ENCODE data around the gene CAMK2G.

Gene CAMK2G

DNA sequence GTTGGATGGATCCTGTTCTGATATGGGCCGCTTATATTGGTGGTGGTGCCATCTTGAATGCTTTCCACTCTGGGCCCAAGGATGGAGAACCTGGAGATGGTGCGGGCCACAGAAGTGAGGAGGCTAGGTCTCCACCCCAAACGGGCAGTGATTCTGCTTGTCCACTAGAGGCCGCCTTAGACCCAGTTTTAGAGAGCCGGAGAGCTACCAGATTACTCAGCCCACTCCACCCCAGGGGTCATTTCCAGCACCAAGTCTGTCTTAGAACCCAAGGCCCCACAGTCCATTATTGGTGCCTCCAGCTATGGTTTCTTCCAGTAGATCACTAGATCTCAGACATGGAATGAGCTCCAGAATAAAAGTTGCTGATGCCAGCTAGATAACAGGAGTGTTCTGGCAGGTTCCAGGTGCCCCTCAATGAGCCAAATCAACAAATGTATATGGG lies 11.8 kb upstream of the CAMK2G start:
- in situ Hi-C loops (cut with HindIII; ENCODE audit: low sequenced_read_pairs): loop anchor here (25.0 kb wide), 1 partner anchor 226 kb away; no protein-coding TSS in a partner anchor

DNA sequence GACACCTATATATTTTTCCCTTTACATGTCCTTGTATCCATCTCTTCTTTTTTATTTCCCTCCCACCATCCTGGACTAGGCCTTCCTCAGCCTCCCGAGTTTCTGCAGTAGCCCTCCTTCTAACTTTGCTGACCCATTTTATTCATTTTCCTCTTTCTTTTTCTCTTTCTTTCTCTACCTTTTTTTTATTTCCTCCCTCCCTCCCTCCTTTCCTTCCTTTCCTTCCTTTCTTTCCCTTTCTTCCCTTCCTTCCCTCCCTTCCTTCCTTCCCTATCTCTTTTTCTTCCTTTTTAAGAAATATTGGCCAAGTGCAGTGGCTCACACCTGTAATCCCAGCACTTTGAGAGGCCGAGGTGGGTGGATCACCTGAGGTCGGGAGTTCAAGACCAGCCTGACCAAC lies 9.7 kb upstream of the CAMK2G start:
- in situ Hi-C loops (cut with HindIII; ENCODE audit: low sequenced_read_pairs): loop anchor here (25.0 kb wide), 1 partner anchor 228 kb away; no protein-coding TSS in a partner anchor

DNA sequence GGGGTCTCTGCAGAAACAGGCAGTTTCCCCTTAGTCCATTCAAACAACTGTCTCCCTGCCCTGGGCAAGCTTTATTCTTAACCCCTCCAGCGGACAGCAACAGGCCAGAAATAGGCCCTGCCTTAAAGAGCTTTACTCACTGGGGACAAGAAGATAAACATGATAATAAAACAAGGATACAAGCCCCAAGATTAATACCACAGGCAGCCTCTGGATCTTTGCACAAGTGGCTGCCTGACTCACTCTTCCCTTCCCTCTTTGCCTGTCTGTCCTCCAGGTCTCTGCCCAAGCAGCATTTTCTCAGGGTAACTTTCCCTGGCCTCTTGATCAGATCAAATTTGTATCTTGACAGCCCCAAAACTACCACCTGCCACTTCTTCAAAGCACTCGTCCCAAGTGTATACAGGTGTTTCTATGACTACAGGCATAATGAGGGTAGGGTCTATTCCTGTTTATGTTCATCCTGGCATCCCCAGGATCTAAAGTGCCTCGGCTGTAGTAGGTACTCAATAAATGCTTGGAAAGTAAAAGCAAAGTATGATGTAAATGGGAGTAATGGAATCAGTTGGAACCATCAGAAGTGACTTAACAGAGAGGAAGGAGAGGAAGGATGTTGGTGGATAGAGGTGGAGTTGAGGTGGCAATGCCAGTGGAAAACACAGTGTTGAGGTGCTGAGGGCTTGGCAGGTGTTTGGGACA lies 7.0 kb upstream of the CAMK2G start:
- in situ Hi-C loops (cut with HindIII; ENCODE audit: low sequenced_read_pairs): loop anchor here (25.0 kb wide), 1 partner anchor 231 kb away; no protein-coding TSS in a partner anchor

DNA sequence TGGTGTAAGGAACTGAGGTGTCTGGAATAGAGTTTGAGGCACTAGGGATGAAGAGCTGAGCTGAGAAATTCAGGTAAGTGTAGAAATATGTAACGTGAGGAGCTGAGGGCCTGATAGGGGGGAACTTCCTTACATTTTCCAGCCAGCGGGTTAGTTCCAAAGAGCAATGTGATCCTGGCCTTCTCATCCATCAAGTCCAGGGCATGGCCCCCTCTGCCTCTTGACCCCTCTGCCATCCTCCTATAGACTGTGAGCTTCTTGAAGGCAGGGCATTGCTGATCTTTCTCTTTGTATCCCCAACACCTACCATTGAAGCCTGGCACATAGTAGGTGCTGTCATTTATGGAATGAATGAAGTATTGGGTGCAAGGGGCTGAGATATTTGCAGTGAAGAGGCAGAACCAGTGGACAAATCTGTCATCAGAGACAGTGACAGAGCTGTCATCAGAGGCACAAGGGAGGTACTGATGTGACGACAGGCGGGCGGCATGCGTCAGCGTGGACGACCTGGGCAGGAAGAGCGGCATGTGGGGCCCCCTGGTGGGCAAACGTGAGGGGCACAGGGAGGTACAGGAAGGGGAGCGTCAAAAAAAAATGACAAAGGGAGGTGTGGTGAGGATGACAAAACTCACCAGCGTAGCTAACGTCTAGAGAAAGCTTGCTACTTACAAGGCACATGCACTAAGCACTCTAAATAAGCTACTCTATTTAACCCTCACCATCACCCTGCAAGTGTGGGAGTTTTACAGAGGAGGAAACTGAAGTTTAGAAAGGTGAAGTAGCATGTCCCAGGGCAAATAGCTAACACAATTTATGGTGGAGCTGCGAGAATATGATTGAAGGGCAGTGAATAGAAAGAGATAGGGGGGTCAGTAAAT lies 5.2 kb upstream of the CAMK2G start:
- in situ Hi-C loops (cut with HindIII; ENCODE audit: low sequenced_read_pairs): loop anchor here (25.0 kb wide), 1 partner anchor 233 kb away; no protein-coding TSS in a partner anchor

DNA sequence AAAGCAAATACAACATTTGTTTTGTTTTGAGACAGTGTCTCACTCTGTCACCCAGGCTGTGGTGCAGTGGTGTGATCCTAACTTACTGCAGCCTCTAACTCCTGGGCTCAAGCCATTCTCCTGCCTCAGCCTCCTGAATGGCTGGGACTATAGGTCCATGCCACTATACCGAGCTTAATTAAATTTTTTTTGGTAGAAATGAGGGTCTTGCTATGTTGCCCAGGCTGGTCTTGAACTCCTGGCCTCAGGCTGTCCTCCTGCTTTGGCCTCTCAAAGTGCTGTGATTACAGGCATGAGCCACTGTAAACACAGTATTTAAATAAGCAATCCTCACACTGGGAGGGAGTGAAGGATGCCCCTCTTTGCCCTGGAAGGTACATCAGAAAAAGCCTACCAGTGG lies 4.0 kb upstream of the CAMK2G start:
- in situ Hi-C loops (cut with HindIII; ENCODE audit: low sequenced_read_pairs): loop anchor here (25.0 kb wide), 1 partner anchor 234 kb away; no protein-coding TSS in a partner anchor

DNA sequence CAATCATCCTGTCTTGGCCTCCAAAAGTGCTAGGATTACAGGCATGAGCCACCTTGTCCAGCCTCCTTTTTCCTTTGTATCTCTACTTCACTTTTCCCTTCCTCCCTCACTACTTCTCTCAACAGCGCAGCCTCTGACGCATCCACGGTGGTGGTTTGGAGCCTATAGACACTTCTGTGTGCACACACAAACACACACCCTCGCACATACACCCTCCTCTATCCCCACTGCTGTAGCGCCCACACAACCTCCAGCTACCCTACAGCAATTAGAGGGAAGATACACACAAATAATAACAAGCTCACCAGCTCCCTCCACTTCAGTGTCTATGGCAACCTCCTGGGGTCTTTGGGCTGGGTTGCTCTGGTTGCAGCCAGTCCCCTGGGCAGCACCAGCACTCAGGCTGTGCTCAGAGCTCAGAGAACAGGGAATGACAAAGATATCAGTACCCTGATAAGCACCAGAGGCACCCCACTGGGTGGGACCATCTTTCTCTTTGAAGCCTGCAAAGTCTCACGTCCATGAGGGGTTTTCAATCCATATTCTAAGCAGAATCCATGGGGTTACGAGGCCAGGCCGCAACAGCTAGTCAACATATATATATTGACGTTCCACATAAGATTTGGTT lies 3.3 kb upstream of the CAMK2G start:
- in situ Hi-C loops (cut with HindIII; ENCODE audit: low sequenced_read_pairs): loop anchor here (25.0 kb wide), 1 partner anchor 235 kb away; no protein-coding TSS in a partner anchor

DNA sequence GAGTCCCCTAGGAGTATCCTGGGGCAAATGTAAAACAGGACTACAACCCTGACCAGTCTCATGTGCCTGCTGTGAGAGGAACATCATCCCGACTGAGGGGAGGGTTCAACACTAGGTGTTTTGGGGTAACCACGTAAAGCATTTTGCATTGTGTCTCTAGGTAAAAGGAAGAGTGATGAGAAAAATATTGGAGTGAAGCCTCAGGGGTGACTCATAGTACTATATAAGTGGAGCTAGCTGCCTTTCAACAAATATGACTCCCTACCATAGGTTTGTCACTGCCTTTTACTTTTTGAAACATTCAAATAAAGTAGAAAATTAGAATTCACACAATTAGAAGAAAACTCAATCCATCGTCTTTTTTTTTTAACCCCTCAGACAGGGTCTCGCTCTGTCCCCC lies 2.6 kb upstream of the CAMK2G start:
- in situ Hi-C loops (cut with HindIII; ENCODE audit: low sequenced_read_pairs): loop anchor here (25.0 kb wide), 1 partner anchor 235 kb away; no protein-coding TSS in a partner anchor

DNA sequence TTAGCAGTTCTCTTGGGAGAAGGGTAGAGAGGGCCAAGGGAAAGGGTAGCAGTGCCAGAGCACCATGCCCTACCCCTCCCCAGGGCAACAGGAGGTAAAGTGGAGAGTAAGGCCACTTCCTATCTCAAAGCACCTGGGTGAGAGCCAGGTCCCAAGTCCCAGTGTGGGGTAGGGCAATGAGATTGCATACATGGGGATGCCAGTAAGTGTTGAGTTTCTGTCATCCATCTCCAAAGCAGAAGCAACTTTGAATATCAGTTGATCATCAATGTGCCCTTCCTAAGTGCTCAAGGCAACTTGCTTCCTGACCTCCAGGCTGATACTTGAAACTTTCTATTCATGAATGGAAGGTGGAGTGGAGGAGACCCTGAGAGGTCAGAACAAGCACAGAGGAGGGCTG lies 2.2 kb upstream of the CAMK2G start:
- in situ Hi-C loops (cut with HindIII; ENCODE audit: low sequenced_read_pairs): loop anchor here (25.0 kb wide), 1 partner anchor 236 kb away; no protein-coding TSS in a partner anchor

DNA sequence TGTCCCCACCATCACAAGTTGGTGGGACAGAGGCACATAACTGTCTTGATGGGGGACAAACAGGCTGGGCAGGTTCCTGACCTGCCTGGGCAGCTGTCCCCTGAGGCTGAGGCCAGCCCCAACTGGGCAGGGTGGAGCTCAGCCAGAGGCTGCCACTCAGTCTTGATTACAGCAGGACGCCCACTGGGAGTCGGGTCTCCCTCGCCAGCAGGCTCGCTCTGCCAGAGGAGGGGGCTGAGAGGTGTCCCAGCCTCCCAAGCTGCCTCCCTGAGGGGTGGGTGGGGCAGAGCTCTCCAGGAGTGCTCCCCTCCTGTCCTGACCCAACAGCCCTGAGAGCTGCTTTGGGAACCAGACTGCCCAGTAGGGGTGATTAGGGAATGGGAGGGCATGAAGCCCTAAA lies 1.8 kb upstream of the CAMK2G start:
- in situ Hi-C loops (cut with HindIII; ENCODE audit: low sequenced_read_pairs): loop anchor here (25.0 kb wide), 1 partner anchor 236 kb away; no protein-coding TSS in a partner anchor

DNA sequence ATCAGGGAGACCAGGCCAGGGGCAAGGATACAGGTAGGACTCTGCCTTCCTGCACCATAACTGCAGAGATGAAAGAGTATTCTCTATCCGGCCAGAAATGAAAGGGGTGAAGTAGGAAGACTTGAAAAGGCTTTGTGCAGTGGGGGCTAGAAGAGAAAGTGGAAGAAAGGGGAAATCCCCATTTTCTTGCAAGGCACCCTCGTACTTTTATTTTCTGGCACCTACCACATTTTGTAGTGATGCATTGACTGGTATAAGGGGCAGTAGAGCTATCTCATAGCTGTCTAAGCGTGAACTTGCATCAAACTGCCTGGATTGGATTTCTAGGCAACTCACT lies 752 bp upstream of the CAMK2G start:
- in situ Hi-C loops (cut with HindIII; ENCODE audit: low sequenced_read_pairs): loop anchor here (25.0 kb wide), 1 partner anchor 237 kb away; no protein-coding TSS in a partner anchor

DNA sequence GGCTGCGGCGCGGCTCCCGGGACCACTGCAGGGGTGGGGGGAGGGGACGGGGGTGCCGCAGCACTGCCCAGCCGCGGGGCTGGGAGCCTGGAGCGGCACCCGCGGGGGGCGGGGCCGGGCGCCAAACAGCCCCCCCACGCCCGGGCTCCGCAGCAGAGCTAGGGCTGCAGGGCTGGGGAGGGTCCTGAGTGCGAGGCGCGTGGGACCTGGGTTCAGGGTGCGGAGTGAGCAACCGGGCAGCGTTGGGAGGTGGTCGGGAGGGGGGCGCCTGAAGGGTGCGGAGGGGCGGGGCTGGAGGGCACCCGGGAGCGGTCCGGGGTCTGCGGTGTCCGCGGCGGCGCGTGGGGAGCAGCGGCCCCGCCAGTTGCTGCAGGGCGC lies 528 bp downstream of the CAMK2G start:
- in situ Hi-C loops (cut with HindIII; ENCODE audit: low sequenced_read_pairs): no loop called here

DNA sequence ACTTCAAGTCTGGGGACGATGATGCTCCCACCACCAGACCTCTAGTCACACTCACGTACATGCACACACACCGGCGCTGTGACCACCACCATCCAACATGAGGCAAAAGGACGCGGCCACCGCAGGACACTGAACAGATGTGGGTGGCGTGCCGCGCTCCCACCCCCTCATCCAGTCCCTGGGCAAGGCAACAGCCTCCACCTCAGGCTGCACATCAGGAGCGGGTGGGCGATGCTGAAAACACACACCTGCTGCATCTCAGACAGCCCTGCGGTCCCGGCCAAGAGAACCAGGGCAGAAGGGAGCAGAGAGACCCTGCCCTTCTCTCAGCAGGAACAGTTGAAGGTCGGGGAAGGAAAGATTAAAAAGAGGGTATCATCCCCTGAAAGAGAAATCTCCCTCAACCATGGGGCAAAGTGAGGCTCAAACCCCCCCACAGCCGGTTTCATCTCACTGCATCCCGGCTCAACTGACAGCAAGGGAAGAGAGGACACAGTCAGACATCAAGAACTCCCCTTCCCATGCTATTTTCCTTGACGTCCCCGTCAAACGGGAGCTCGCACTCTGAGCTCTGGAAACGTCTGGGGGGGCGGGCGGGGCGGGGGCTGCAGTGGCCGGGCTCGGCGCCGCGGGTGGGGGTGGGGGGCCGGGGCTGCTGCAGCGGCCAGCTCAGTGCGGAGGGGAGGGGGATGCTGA lies 1.1 kb downstream of the CAMK2G start:
- in situ Hi-C loops (cut with HindIII; ENCODE audit: low sequenced_read_pairs): no loop called here

DNA sequence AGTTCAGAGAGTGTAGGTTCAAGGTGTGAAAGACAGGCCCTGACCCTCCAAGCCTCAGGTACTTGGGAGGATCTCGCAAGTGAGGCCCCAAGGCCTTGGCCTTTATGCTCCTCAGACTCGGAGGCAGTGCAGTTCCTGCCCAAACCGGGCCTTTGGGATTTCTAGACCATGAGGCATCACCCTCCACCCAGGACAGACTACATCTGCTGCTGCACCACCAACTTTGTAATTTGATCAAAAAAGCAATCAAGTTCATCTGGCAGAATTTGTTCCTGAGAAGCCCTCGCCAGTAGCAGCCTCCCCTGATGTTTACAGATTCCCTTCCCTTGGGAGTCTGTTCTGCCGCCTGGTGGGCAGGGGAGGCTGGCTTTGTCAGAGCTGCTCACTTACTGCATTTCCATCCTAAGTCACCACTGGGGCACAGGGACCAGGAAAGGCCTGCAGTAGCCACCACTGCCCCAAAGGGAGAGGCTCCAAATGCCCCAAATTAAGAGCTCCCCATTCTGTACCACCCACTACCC lies 2.1 kb downstream of the CAMK2G start:
- in situ Hi-C loops (cut with HindIII; ENCODE audit: low sequenced_read_pairs): no loop called here

DNA sequence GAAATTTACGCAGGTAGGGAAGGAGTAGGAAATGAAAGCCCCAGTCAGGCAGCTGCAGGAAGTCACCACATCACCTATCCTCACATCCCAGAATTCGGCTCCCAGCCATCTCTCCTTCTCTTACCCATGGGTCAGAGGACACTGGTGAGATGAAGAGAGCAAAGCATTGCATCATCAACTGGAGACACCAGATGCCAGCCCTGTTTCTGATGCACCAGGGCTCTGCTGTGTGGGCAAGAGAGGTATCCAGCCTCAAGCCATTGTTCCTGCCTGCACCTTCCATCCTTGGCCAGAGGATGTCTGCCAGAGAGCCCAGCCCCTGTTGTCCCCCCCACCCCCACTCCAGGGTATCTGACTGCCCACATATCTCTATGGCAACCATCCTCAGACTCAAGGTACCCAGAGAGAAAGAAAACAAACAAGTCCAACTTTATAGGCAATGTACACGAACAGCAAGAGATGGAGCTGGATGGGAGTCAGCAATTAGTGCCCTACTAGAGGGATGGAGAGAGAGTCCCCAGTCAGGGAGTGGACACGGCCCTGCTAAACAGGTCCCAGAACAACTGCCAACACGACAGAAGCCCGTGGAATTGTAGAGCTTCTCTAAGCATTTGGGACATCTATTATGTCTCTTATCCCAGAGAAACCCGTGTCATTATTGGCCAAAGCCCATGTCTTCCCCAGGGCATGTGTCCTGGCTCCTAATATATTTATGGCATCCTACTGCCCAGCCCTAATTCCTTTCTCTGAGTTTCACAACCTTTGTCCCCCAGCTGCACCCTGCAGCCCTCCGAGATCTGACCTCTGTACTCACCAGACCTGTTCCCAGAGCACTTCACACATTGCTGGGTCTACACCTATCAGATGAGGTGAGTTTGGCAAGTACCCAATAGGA lies 2.8 kb downstream of the CAMK2G start:
- in situ Hi-C loops (cut with HindIII; ENCODE audit: low sequenced_read_pairs): no loop called here

DNA sequence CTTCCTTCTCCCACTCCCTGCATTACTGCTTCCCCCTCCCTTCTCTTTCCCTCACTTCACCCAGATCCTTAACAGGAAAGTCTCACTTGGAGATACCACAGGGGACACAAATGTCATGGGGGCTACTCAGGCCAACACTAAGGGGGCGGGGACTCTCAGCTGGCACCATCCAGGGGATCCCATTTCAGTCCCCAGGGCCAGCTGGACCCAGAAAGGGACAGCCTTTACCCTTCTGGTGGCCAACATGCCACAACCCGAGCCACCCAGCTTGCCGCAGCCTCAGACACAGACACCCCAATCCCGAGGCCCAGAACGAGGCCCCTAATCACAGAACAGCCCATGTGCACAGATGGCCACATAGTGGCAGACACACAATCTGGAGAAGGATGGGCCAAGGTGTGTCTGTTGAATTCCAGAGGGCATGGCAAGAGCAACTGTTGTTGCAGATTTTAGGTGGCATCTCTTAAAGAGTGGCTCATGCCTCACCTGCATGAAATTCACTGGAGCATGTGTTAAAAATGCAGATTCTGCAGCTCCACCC lies 5.6 kb downstream of the CAMK2G start:
- in situ Hi-C loops (cut with HindIII; ENCODE audit: low sequenced_read_pairs): no loop called here

DNA sequence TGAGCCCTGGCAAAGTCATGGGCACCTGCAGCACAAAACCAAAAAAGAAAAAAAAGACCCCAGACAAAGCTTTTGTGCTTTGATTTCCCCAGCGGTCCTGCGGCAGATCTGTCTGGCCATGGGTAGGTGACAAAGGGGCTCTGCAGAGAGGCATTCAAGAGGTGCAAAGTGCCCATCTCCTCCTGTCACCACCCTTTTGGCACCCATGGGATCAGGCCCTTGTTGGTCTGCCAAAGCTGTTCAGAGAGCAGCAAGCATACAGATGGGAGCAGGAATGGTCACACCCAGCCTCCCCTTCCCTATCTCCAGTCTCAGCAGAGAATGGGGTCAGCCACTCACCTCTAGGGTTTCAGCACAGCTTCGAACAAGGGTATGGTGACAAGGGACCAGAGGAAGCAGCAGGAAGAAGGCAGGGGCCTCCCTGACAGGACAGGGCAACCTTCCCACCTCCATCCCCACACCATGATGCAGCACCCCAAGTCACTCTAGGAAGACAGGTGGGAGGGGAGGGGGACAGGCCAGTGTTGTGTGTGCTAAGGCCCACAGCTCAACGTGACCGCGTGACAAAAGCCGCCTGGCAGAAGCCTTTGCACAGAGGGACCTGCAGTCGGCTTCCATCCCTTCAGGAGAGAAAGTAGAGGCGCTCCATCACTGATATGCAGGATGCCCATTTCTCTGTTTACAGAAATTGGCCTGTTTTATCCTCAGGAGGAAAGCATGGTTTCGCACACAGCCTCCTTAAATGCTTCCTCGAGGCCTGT lies 6.3 kb downstream of the CAMK2G start:
- in situ Hi-C loops (cut with HindIII; ENCODE audit: low sequenced_read_pairs): no loop called here

DNA sequence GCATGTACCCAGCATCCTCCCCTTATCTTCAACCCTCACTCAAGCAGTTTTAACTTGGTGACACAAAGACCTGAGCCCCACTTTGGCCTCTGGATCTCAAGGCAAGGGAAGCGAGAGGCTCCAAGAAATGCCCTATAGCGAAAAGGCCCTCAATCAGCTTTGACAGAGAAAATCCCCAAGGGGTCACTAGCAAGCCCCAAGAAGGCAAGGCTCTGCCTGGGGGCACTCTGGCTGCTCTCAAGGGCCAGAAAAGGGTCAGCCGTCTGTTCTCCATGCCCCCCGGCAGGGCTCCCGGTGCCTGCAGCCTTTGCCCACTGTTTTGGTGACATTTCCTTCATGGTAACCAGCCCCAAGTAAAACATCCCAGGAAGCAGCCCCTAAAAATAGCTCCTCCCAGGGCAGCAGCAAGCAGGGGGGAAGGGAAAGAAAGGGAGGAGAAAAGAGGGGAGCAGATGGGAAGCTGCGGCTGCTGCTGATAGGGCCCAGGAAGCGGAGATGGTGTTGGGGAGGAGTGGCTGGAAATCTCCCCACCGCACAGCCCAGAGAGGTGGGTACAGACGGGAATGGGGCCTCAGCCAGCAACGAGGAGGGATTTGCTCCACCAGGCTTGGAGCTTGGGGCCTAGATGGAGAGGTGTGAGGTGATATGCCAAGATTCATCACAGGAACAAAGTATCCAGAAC lies 7.1 kb downstream of the CAMK2G start:
- in situ Hi-C loops (cut with HindIII; ENCODE audit: low sequenced_read_pairs): no loop called here

DNA sequence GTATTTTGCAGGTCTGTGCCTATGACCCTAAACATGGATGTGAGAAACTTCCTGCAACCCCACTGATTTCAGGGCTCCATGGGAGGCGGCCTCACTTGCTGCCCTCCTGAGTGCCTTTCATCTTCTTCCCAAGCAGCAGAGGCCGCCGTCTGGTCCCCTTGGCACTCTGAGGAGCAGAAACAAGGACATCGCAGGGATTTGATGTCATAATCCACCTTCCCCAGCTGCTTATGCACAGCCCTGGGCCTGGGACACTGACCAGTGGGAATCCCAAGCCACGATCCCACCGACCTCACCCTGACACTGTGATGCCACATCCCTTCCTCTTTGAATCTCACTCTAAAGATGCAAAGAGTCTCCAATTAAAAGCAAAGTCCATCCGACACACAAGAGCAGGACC lies 7.7 kb downstream of the CAMK2G start:
- in situ Hi-C loops (cut with HindIII; ENCODE audit: low sequenced_read_pairs): no loop called here

Data from DLD1 (cell line).